PC-9 (cell line): Measurements from ENCODE around the gene TSPOAP1.

Source experiments
- EZH2 ChIP-seq: fragments of 200-600 bp; sonication (generic); IDR thresholded peaks from 2 replicates; pipeline ENCODE4 v1.8.0; 2017; ENCODE audit warnings: antibody characterized with exemption, low read depth
- TF ChIP-seq, protein P1 (sequence below): fragments of 200-600 bp; sonication (generic); conservative IDR thresholded peaks from 2 replicates; pipeline ENCODE4 v1.6.1; 2017; ENCODE audit warnings: mixed run types, antibody characterized with exemption, mild to moderate bottlenecking, moderate library complexity

DNA sequence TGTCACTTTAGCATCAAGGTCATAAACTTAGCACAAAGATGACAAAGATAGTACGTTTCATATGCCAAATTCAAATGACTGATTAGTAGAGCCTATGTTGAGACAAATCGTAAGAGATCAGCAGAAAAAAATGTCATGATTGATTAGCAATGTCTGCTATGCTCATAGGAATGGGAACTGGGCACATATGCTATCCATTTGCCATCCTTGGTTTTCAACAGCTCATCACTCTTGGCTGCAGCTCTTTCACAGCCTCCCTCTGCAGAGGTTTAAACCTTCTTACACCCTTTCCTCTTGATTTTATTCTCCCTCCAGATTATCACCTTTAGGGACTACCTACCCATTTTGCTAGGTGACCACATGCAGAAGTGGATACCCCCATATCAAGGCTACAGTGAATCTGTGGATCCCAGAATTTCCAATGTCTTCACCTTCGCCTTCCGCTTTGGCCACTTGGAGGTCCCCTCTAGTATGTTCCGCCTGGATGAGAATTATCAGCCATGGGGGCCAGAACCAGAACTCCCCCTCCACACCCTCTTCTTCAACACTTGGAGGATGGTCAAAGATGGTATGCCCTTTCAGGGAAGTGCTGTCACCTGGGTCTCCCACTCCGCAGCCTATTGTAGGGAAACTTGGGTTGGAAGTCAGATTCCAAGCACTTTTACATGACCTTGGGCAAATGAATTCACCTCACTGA lies 64.0 kb downstream of the TSPOAP1 start:
- TF ChIP-seq, protein P1, sequence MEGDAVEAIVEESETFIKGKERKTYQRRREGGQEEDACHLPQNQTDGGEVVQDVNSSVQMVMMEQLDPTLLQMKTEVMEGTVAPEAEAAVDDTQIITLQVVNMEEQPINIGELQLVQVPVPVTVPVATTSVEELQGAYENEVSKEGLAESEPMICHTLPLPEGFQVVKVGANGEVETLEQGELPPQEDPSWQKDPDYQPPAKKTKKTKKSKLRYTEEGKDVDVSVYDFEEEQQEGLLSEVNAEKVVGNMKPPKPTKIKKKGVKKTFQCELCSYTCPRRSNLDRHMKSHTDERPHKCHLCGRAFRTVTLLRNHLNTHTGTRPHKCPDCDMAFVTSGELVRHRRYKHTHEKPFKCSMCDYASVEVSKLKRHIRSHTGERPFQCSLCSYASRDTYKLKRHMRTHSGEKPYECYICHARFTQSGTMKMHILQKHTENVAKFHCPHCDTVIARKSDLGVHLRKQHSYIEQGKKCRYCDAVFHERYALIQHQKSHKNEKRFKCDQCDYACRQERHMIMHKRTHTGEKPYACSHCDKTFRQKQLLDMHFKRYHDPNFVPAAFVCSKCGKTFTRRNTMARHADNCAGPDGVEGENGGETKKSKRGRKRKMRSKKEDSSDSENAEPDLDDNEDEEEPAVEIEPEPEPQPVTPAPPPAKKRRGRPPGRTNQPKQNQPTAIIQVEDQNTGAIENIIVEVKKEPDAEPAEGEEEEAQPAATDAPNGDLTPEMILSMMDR: no peak
- no peak for TF ChIP-seq EZH2
